Endothelial cell (in vitro differentiated cells): ENCODE measurements around the gene NFKBIB. TPM values are rescaled to one million over a fixed set of nuclear protein-coding genes. Genes with fewer than 3 reads are reported as not detected.
A peak's percentile ranks its signal among the peaks of the same experiment; 100 is the strongest.

Experiments
- DNase-seq: peaks from one replicate; pipeline ENCODE4 v3.0.0; 2021; ENCODE audit warnings: low spot score
- H3K27ac Mint-ChIP-seq: one replicate; pipeline ENCODE4 v1.8.0; 2021; ENCODE audit warnings: mixed read lengths, inconsistent platforms; ENCODE audit not compliant: unreplicated experiment
- H3K27me3 Mint-ChIP-seq: one replicate; pipeline ENCODE4 v1.8.0; 2021; ENCODE audit warnings: mild to moderate bottlenecking, moderate library complexity, mixed read lengths, inconsistent platforms; ENCODE audit not compliant: unreplicated experiment
- H3K36me3 Mint-ChIP-seq: one replicate; pipeline ENCODE4 v1.8.0; 2021; ENCODE audit warnings: mild to moderate bottlenecking, low read depth, mixed read lengths, inconsistent platforms; ENCODE audit not compliant: unreplicated experiment
- H3K4me1 Mint-ChIP-seq: one replicate; pipeline ENCODE4 v1.8.0; 2021; ENCODE audit warnings: mild to moderate bottlenecking, mixed read lengths, inconsistent platforms; ENCODE audit not compliant: unreplicated experiment
- H3K4me3 Mint-ChIP-seq: one replicate; pipeline ENCODE4 v1.8.0; 2021; ENCODE audit warnings: mild to moderate bottlenecking, mixed read lengths, inconsistent platforms; ENCODE audit not compliant: unreplicated experiment
- H3K9me3 Mint-ChIP-seq: one replicate; pipeline ENCODE4 v1.8.0; 2021; ENCODE audit warnings: mixed read lengths, inconsistent platforms; ENCODE audit not compliant: unreplicated experiment
- total RNA-seq: library from RNA; stranded (reverse); fragmentation: NEBNext Ultra II Directional; extraction: Animal tissue kit (Norgen Biotek cat#: 25700); gene quantifications from one replicate; pipeline ENCODE4 v1.2.1, GENCODE V29; 2021; ENCODE audit not compliant: unreplicated experiment
- TF ChIP-seq, protein P1 (sequence below): fragments of 200-600 bp; sonication (generic); IDR thresholded peaks from one replicate; pipeline ENCODE4 v1.5.0; 2021; ENCODE audit warnings: antibody characterized with exemption; ENCODE audit not compliant: unreplicated experiment

NFKBIB gene
- total RNA-seq, 1 donor from 2014 or later: 16.9 TPM

DNA sequence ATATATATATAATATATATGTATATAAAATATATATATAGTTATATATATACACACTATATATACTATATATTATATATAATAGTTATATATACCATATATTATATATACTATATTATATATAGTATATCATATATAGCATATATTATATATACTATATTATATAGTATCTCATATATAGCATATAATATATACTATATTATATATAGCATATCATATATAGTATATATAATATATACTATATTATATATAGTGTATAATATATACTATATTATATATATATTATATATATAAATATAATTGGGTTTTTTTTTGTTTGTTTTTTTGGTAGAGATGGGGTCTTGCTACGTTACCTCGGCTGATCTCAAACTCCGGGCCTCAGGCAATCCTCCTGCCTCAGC, 38.4 kb upstream of the NFKBIB start:
- Mint-ChIP-seq H3K36me3 (peaks cover 4% of the 10 kb centered on the region), H3K4me3 (no peak overlapping the region), H3K27ac (no peak overlapping the region), H3K27me3 (peaks cover 6% of the 10 kb centered on the region), H3K9me3 (peaks cover 5% of the 10 kb centered on the region), H3K4me1 (peaks cover 3% of the 10 kb centered on the region)
- TF ChIP-seq, protein P1, sequence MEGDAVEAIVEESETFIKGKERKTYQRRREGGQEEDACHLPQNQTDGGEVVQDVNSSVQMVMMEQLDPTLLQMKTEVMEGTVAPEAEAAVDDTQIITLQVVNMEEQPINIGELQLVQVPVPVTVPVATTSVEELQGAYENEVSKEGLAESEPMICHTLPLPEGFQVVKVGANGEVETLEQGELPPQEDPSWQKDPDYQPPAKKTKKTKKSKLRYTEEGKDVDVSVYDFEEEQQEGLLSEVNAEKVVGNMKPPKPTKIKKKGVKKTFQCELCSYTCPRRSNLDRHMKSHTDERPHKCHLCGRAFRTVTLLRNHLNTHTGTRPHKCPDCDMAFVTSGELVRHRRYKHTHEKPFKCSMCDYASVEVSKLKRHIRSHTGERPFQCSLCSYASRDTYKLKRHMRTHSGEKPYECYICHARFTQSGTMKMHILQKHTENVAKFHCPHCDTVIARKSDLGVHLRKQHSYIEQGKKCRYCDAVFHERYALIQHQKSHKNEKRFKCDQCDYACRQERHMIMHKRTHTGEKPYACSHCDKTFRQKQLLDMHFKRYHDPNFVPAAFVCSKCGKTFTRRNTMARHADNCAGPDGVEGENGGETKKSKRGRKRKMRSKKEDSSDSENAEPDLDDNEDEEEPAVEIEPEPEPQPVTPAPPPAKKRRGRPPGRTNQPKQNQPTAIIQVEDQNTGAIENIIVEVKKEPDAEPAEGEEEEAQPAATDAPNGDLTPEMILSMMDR: no peak
- no peak for DNase-seq

DNA sequence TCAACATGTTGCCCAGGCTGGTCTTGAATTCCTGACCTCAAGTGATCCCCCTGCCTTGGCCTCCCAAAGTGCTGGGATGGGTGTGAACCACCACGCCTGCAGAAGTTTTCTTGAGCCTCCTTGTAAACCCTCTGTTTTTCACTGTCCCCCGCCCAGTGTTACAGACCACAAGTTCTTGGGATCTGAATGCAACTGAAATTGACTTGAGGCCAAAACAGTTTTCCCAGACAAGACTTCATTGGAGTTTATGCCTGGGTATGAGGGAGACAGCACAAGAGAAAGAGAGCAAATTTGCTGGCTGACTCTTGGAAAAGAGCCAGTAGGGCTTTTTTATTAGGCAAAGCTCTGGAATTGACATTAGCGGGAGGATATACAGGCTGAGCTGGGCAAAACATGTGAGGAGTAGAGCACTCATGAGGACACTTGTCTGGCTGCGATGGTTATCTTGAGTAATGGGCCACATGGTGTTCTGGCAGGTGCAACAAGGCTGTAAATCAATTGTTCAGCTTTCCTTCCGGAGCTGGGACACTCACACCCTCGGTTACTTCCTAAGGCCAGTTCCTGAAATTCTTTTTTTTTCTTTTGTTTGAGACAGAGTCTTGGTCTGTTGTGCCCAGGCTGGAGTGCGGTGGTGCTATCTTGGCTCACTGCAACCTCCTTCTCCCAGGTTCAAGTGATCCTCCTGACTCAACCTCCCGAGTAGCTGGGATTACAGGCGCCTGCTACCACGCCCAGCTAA, 37.3 kb upstream of the NFKBIB start:
- Mint-ChIP-seq H3K4me3 (no peak overlapping the region), H3K27ac (no peak overlapping the region), H3K27me3 (peaks cover 3% of the 10 kb centered on the region), H3K4me1 (peaks cover 3% of the 10 kb centered on the region), H3K9me3 (no peaks in the 10 kb centered on the region), H3K36me3 (no peaks in the 10 kb centered on the region)
- TF ChIP-seq, protein P1: no peak
- no peak for DNase-seq

DNA sequence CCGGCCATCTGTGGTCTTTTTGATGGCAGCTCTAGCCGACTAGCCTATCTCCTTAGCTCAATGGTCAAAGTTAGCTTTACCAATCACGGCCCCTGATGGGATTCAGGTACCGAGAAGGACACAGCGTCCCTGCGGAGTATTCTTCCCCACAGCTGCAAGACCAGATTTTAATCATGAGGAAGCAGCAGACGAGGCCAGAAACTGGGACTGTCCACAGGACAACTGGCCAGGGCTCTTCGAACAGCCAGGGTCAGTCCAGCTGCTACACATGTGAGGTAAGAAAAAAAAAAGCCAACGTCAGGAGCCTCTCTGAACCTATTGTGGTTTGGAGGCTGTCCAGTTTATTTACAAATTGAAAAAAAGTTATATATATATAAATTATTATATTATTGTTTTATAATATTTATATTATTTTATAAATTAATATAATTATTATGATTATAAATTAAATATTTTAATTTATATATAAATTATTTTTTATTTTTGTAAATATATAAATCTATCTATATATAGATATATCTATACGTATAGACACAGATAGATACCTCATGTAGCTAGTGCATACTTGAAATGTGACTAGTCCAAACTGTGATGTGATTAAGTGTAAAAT, 32.5 kb upstream of the NFKBIB start:
- TF ChIP-seq, protein P1: no peak
- Mint-ChIP-seq H3K27ac (no peak overlapping the region), H3K4me1 (peaks cover 3% of the 10 kb centered on the region), H3K36me3 (no peaks in the 10 kb centered on the region), H3K4me3 (no peak overlapping the region), H3K9me3 (no peaks in the 10 kb centered on the region), H3K27me3 (peaks cover 3% of the 10 kb centered on the region)
- no peak for DNase-seq

DNA sequence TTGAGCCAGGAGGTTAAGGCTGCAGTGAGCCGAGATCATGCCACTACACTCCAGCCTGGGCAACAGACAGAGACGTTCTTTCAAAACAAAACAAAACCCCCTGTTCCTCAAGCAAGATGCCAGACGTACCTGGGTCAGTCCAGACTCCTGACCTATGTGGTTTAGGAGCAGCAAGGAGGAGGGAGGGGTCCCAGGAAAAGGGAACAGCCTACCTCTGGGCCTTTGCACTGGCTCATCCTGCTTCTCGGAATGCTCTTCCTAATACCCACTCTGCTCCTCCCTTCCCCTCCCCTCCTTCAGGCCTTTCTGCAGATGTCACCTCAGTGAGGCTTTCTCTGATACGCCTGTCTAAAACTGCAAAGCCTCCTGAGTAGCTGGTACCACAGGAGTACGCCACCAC, 31.2 kb upstream of the NFKBIB start:
- H3K36me3 Mint-ChIP-seq: peaks cover 4% of the 10 kb centered on the region
- peaks cover 7% of the 10 kb centered on the region for H3K4me1 Mint-ChIP-seq
- H3K27me3 Mint-ChIP-seq: no peaks in the 10 kb centered on the region
- H3K4me3 Mint-ChIP-seq: no peak overlapping the region
- no peak overlapping the region for H3K27ac Mint-ChIP-seq
- no peaks in the 10 kb centered on the region for H3K9me3 Mint-ChIP-seq
- TF ChIP-seq, protein P1: no peak
- no peak for DNase-seq

DNA sequence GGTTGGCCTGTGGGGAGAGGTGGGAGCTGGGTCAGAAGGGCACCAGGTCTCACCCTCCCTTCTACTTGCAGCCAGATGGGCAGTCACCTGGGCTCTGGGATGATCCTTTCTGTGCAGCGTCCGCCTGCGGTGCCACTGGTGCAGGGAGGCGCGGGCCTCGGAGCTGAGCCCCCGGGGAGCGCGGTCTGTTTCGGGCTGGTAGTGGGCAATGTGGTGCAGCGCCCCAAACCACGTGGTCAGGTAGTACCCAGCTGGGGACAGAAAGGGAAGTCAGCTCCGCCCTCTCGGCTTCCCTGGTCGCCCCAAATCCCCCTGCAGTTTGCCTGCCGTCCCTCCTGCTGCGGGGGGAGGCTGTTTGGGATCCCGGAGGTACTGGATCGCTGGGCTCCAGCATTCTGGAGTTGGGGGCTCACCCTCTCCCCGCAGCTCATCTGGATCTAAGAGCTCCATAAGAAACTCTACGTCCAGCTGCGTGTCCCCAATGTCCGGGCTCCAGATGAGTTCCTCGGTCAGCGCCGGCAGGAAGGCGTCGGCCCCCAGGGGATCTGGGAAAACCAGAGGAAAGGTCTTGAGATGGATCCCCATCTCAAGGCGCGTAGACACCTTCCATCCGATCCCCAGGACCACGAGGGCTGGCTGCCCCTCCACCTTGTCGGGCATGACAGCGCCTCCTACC, 30.5 kb upstream of the NFKBIB start:
- no peaks in the 10 kb centered on the region for H3K27me3 Mint-ChIP-seq
- TF ChIP-seq, protein P1: no peak
- H3K4me1 Mint-ChIP-seq: peaks cover 7% of the 10 kb centered on the region
- no peaks in the 10 kb centered on the region for H3K9me3 Mint-ChIP-seq
- DNase-seq: no peak
- H3K36me3 Mint-ChIP-seq: peaks cover 4% of the 10 kb centered on the region
- no peak overlapping the region for H3K27ac Mint-ChIP-seq
- H3K4me3 Mint-ChIP-seq: peak overlapping the region; percentile 37
